Panc1 (cell line): ENCODE results near the gene FJX1. TPM values are rescaled to one million over a fixed set of nuclear protein-coding genes. Genes with fewer than 3 reads are reported as not detected.

Experiments used
- ATAC-seq: fragments of 200-7000 bp; cut with Tn5 transposase; 2 replicates; pipeline ENCODE4 v1.9.1; 2020; ENCODE audit warnings: mild to moderate bottlenecking, moderate library complexity
- BruUV-seq: library from RNA; stranded (reverse); fragments of 400-500 nt; replicated peaks from 2 replicates; lab custom pipeline; 2021; lab: Mats Ljungman, UMichigan
- CTCF ChIA-PET: fragments of 300-600 bp; sonication (Branson Sonifier 250); formaldehyde crosslinking; loops from one replicate; lab custom pipeline; 2022; ENCODE audit warnings: antibody characterized with exemption; lab: Charles Lee
- POLR2A ChIA-PET: fragments of 300-600 bp; sonication (Branson Sonifier 250); formaldehyde crosslinking; loops from one replicate; lab custom pipeline; 2022; ENCODE audit warnings: antibody characterized with exemption; lab: Charles Lee
- DNase-seq: peaks from one replicate; pipeline ENCODE4 v3.0.0-alpha.2; 2010; ENCODE audit warnings: low read depth, low spot score
- H3K27ac ChIP-seq: 2 replicates; pipeline ENCODE4 v1.5.1; 2011; ENCODE audit warnings: mild to moderate bottlenecking, low read length, inconsistent platforms
- H3K27me3 ChIP-seq: fragments of 200-500 bp; sonication (Bioruptor generic); 2 replicates; pipeline ENCODE4 v1.6.0; 2014; ENCODE audit warnings: low read length, inconsistent platforms; ENCODE audit not compliant: control insufficient read depth, insufficient read depth
- H3K36me3 ChIP-seq: fragments of 200-500 bp; sonication (Bioruptor generic); 2 replicates; pipeline ENCODE4 v1.5.1; 2014; ENCODE audit warnings: inconsistent platforms, mild to moderate bottlenecking, low read length, moderate library complexity; ENCODE audit not compliant: control insufficient read depth, insufficient read depth
- H3K4me1 ChIP-seq: 2 replicates; pipeline ENCODE4 v1.5.1; 2011; ENCODE audit warnings: inconsistent platforms, mild to moderate bottlenecking, low read length, moderate library complexity; ENCODE audit not compliant: control insufficient read depth, insufficient read depth
- H3K4me3 ChIP-seq, 2 experiments: 2 replicates each; pipeline ENCODE4 v1.5.1; 2011 to 2012; ENCODE audit warnings: low read depth in 2 of 2, low read length in 2 of 2, mild to moderate bottlenecking in 2 of 2, inconsistent platforms in 1 of 2, moderate library complexity in 1 of 2
- H3K9me3 ChIP-seq: fragments of 200-500 bp; sonication (Bioruptor generic); 2 replicates; pipeline ENCODE4 v1.5.1; 2014; ENCODE audit warnings: low read depth, mild to moderate bottlenecking, inconsistent platforms, low read length, moderate library complexity; ENCODE audit not compliant: control insufficient read depth, insufficient read depth
- CTCF ChIP-seq: fragments of 450-650 bp; IDR thresholded peaks from 2 replicates; pipeline ENCODE4 v1.5.1; 2017; ENCODE audit warnings: mild to moderate bottlenecking
- POLR2AphosphoS5 ChIP-seq: IDR thresholded peaks from 2 replicates; pipeline ENCODE4 v1.6.1; 2012; ENCODE audit warnings: mild to moderate bottlenecking, low read depth, low read length, moderate library complexity
- REST ChIP-seq, 2 experiments: IDR thresholded peaks; 2 replicates each; pipeline ENCODE4 v1.6.1; 2011 to 2012; ENCODE audit warnings: low read depth in 2 of 2, control low read depth in 1 of 2, low read length in 1 of 2, mild to moderate bottlenecking in 1 of 2, moderate library complexity in 1 of 2; ENCODE audit not compliant: insufficient read depth in 1 of 2
- SIN3A ChIP-seq: IDR thresholded peaks from 2 replicates; pipeline ENCODE4 v1.6.1; 2012; ENCODE audit warnings: low read depth, mild to moderate bottlenecking, low read length, moderate library complexity, borderline replicate concordance; ENCODE audit not compliant: insufficient read depth
- TCF7L2 ChIP-seq: IDR thresholded peaks from 2 replicates; pipeline ENCODE4 v1.6.1; 2011; ENCODE audit warnings: mild to moderate bottlenecking, low read depth, low read length, inconsistent platforms
- in situ Hi-C: cut with HindIII; loops from 2 replicates; pipeline ENCODE4 v1.10.0; 2016; ENCODE audit warnings: low sequenced_read_pairs, low pct_unique_long_range_greater_than_20kb
- intact Hi-C: fragments of 100-400 bp; cut with micrococcal nuclease; formaldehyde crosslinking; loops from one replicate; pipeline ENCODE4 v1.10.0; 2022; ENCODE audit not compliant: unreplicated experiment
- total RNA-seq: library from RNA; stranded (reverse); gene quantifications from one replicate; pipeline ENCODE4 v1.2.1, GENCODE V29; 2021; ENCODE audit not compliant: unreplicated experiment

FJX1 gene
- total RNA-seq, 1 experiment from 2014 or later: 31.1 TPM

DNA sequence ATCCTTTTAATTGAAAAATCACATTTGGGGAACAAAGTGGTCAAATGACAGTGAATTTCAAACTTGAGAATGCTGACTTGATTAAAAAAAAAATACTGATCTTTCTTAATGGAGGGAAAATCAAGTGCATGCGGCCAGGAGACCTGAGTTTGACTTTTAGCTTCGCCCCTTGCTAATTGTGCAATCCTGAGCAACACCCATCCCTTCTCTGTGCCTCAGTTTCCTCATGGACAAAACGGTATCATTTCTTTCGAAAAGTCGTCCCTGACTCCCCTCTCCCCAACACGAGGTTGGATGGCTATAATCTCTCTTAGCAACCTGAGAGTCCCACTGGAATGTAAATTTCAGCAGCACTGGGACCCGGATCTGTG is 959 bp upstream of the FJX1 start:
- DNase-seq: no peak
- POLR2A ChIA-PET: no interaction called here
- Histone ChIP-seq H3K4me3 (peak overlapping the region; percentile 68 to 75), H3K27ac (peak overlapping the region; percentile 68), H3K36me3 (no peaks in the 10 kb centered on the region), H3K9me3 (no peaks in the 10 kb centered on the region), H3K4me1 (peaks cover 38% of the 10 kb centered on the region), H3K27me3 (peaks cover 2% of the 10 kb centered on the region)
- TF ChIP-seq TCF7L2 (no peak), SIN3A (no peak), CTCF (no peak), REST (IDR thresholded peaks at IDR 0.05; ENCODE audit: insufficient read depth in 1 of 2, low read depth in 2 of 2, low read length in 1 of 2) (no peak)
- in situ Hi-C loops: no loop called here
- BruUV-seq: TSS peak; percentile 71
- ATAC-seq: no peak
- CTCF ChIA-PET: interaction anchor here (0.7 to 1.0 kb wide), 2 partner anchors 205 to 674 kb away, joined by 5 to 7 read pairs; no protein-coding TSS in a partner anchor
- intact Hi-C loops: loop anchor here (5.0 to 10.0 kb wide), 3 partner anchors 205 to 530 kb away; no protein-coding TSS in a partner anchor

DNA sequence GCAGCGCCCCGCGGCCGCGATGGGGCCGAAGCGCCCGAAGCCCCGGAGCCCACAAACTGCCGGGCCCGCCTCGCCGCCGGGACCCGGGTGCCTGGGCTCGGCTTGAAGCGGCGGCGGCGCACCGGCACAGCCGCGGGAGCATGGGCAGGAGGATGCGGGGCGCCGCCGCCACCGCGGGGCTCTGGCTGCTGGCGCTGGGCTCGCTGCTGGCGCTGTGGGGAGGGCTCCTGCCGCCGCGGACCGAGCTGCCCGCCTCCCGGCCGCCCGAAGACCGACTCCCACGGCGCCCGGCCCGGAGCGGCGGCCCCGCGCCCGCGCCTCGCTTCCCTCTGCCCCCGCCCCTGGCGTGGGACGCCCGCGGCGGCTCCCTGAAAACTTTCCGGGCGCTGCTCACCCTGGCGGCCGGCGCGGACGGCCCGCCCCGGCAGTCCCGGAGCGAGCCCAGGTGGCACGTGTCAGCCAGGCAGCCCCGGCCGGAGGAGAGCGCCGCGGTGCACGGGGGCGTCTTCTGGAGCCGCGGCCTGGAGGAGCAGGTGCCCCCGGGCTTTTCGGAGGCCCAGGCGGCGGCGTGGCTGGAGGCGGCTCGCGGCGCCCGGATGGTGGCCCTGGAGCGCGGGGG is 346 bp downstream of the FJX1 start:
- Histone ChIP-seq H3K36me3 (no peaks in the 10 kb centered on the region), H3K27ac (peak overlapping the region; percentile 85; the same call in 1 of the 2 replicates), H3K9me3 (no peaks in the 10 kb centered on the region), H3K27me3 (no peaks in the 10 kb centered on the region; the same call in 1 of the 2 replicates), H3K4me1 (peaks cover 51% of the 10 kb centered on the region), H3K4me3 (peak overlapping the region; percentile 68 to 75)
- DNase-seq: no peak
- peak; percentile 57 for ATAC-seq
- intact Hi-C loops (loop anchor here (5.0 to 10.0 kb wide), 3 partner anchors 204 to 529 kb away; no protein-coding TSS in a partner anchor), in situ Hi-C loops (no loop called here)
- CTCF ChIA-PET: interaction anchor here (0.6 to 1.0 kb wide), 3 partner anchors 131 to 616 kb away, joined by 3 to 7 read pairs (median 5); no protein-coding TSS in a partner anchor
- POLR2A ChIA-PET: interaction anchor here (1.0 kb wide), 1 partner anchor 206 kb away, joined by 3 read pairs; no protein-coding TSS in a partner anchor
- no peak for TF ChIP-seq TCF7L2
- 0 out of 2 replicates have a peak, but pooled peaks have one; percentile 45 for TF ChIP-seq POLR2AphosphoS5
- 0 out of 2 replicates have a peak, but pooled peaks have one; percentile 62 for TF ChIP-seq SIN3A
- TF ChIP-seq REST (IDR thresholded peaks at IDR 0.05; ENCODE audit: insufficient read depth in 1 of 2, low read depth in 2 of 2, low read length in 1 of 2): no peak
- no peak for TF ChIP-seq CTCF
- BruUV-seq: no TSS peak
